Mucosa of rectum (tissue), 2 donors: ENCODE results near the gene CEACAM1.
"Not testable (repeated sequence)": the region's sequence is repeated elsewhere in the genome, so short reads cannot be mapped to it uniquely, and the experiment has no call there.

Source experiments
- H3K27ac ChIP-seq, 2 donors: one replicate each; pipeline ENCODE4 v1.7.0; 2013; ENCODE audit warnings: inconsistent platforms in 2 of 2, low read depth in 2 of 2, low read length in 2 of 2
- H3K27me3 ChIP-seq, 2 donors: one replicate each; pipeline ENCODE4 v1.7.0; 2013; ENCODE audit warnings: low read length in 2 of 2; ENCODE audit not compliant: control insufficient read depth in 2 of 2, insufficient read depth in 2 of 2
- H3K36me3 ChIP-seq, 2 donors: one replicate each; pipeline ENCODE4 v1.7.0; 2013; ENCODE audit warnings: low read length in 2 of 2; ENCODE audit not compliant: control insufficient read depth in 2 of 2, insufficient read depth in 2 of 2
- H3K4me1 ChIP-seq, 2 donors: one replicate each; pipeline ENCODE4 v1.7.0; 2013; ENCODE audit warnings: low read length in 2 of 2, mild to moderate bottlenecking in 1 of 2; ENCODE audit not compliant: control insufficient read depth in 2 of 2, insufficient read depth in 2 of 2
- H3K4me3 ChIP-seq, 2 donors: one replicate each; pipeline ENCODE4 v1.7.0; 2013; ENCODE audit warnings: low read length in 2 of 2
- H3K9ac ChIP-seq, 2 donors: one replicate each; pipeline ENCODE4 v1.7.0; 2013; ENCODE audit warnings: low read length in 2 of 2, low read depth in 1 of 2, mild to moderate bottlenecking in 1 of 2
- H3K9me3 ChIP-seq, 2 donors: one replicate each; pipeline ENCODE4 v1.7.0; 2013; ENCODE audit warnings: low read length in 2 of 2; ENCODE audit not compliant: control insufficient read depth in 2 of 2
- donor health status: healthy.
- donor health status: Normal muscosa, but diverticular disease.

Gene CEACAM1

DNA sequence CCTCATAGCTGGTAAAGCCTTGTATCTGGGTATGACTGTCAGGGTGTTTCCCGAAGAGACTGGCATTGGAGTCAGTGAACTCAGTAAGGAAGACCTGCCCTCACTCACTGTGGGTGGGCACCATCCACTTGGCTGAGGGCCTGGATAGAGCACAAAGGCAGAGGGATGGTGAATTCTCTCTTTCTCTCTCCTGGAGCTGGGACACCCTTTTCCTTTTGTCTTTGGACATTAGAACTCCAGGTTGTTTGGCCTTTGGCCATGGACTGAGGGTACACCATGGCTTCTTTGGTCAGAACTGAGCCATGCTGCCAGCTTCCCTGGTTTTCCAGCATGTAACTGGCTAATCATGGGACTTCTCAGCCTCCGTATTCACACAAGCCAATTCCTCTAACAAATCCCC lies 4.6 kb upstream of the CEACAM1 start:
- Histone ChIP-seq H3K4me3 (no peak overlapping the region), H3K9me3 (no peaks in the 10 kb centered on the region), H3K36me3 (no peaks in the 10 kb centered on the region), H3K9ac (no peak overlapping the region), H3K27ac (no peak overlapping the region), H3K4me1 (peaks cover 13% of the 10 kb centered on the region in 2 donors), H3K27me3 (no peaks in the 10 kb centered on the region)

DNA sequence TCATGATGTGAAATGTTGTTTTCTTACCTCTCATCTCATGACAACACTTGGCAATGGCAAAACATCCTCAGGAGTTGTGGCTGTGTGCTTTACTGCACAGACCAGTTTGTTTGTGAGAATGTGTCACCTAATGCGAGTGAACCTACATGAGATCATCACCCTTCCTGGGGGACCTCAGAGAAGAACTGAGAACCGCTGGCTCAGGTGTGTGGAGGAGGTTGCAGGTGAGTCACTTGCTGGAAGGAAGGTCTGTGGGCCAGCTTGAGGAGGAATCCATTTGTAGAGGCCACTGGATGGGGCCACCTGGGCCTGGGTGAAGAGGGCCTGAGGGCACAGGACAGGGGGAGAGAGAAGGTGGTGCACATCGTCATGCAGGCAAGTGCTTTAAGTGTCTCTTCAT lies 3.0 kb upstream of the CEACAM1 start:
- H3K4me1 ChIP-seq: peaks cover 13% of the 10 kb centered on the region in 2 donors
- no peak overlapping the region for H3K4me3 ChIP-seq
- H3K27me3 ChIP-seq: no peaks in the 10 kb centered on the region
- peaks cover 0 to 4% of the 10 kb centered on the region in 2 donors for H3K36me3 ChIP-seq
- no peak overlapping the region for H3K27ac ChIP-seq
- no peak overlapping the region for H3K9ac ChIP-seq
- no peaks in the 10 kb centered on the region for H3K9me3 ChIP-seq

- H3K4me3 ChIP-seq: peak overlapping the region; percentile 66 to 74
- H3K9ac ChIP-seq: peak overlapping the region; percentile 68 to 88
- peak overlapping the region; percentile 88 to 91 for H3K27ac ChIP-seq
- H3K4me1 ChIP-seq: peaks cover 13% of the 10 kb centered on the region in 2 donors
- no peaks in the 10 kb centered on the region for H3K27me3 ChIP-seq
- peaks cover 0 to 7% of the 10 kb centered on the region in 2 donors for H3K36me3 ChIP-seq
- no peaks in the 10 kb centered on the region for H3K9me3 ChIP-seq
Measured at GRCh38 chr19:42529248-42529764, 1.0 kb upstream of the CEACAM1 start.

DNA sequence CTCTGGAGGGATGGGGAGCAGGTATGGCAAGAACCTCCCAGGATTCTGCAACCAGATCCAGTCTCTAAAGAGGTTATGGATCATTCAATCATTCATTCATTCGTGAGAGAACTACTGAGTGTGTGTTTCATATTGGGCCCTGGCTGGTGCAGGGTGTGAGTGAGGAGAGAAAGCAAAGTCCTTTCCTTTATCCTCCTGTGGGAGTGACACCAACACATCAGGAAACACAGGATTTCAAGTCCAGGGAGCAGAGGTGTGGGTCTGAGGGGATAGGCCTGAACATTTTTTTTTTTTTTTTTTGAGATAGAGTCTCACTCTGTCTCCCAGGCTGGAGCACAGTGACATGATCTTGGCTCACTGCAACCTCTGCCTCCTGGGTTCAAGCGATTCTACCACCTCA lies 3.3 kb downstream of the CEACAM1 start:
- no peak overlapping the region for H3K27ac ChIP-seq
- peaks cover 13 to 17% of the 10 kb centered on the region in 2 donors for H3K4me1 ChIP-seq
- H3K9me3 ChIP-seq: no peaks in the 10 kb centered on the region
- peak overlapping the region; percentile 28 to 33 for H3K4me3 ChIP-seq
- peaks cover 11 to 14% of the 10 kb centered on the region in 2 donors for H3K36me3 ChIP-seq
- no peaks in the 10 kb centered on the region for H3K27me3 ChIP-seq
- H3K9ac ChIP-seq: no peak overlapping the region

DNA sequence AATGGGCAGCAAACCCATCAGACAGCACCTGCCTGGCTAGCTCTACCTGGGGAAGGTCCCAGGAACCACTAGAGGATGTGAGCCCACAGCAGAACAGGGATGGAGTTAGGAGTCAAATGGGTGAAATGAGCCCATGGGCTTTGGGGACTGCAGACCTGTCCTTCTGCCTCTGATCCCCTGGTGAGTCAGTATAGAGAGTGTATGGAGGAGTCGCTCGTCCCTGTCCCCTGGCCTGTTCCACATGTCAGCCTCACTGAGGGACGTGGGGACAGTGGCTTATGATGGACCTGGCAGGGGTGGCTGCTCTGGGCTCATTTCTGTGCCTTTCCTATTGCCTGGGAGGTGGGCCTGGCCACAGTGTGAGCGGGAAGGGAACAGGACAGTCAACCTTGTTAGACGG lies 4.0 kb downstream of the CEACAM1 start:
- H3K9ac ChIP-seq: no peak overlapping the region
- peaks cover 13 to 17% of the 10 kb centered on the region in 2 donors for H3K4me1 ChIP-seq
- H3K27ac ChIP-seq: peak overlapping the region in 1 of 2 donors; percentile 13
- H3K36me3 ChIP-seq: peaks cover 12 to 15% of the 10 kb centered on the region in 2 donors
- H3K27me3 ChIP-seq: no peaks in the 10 kb centered on the region
- peak overlapping the region; percentile 28 to 33 for H3K4me3 ChIP-seq
- no peaks in the 10 kb centered on the region for H3K9me3 ChIP-seq

GRCh38 chr19:42522262-42522661 lies 6.0 kb downstream of the CEACAM1 start:
- not testable (repeated sequence) for H3K9ac ChIP-seq, H3K4me1 ChIP-seq, H3K27me3 ChIP-seq, H3K27ac ChIP-seq, H3K9me3 ChIP-seq, H3K4me3 ChIP-seq
- H3K36me3 ChIP-seq: peaks cover 18 to 19% of the 10 kb centered on the region in 2 donors

DNA sequence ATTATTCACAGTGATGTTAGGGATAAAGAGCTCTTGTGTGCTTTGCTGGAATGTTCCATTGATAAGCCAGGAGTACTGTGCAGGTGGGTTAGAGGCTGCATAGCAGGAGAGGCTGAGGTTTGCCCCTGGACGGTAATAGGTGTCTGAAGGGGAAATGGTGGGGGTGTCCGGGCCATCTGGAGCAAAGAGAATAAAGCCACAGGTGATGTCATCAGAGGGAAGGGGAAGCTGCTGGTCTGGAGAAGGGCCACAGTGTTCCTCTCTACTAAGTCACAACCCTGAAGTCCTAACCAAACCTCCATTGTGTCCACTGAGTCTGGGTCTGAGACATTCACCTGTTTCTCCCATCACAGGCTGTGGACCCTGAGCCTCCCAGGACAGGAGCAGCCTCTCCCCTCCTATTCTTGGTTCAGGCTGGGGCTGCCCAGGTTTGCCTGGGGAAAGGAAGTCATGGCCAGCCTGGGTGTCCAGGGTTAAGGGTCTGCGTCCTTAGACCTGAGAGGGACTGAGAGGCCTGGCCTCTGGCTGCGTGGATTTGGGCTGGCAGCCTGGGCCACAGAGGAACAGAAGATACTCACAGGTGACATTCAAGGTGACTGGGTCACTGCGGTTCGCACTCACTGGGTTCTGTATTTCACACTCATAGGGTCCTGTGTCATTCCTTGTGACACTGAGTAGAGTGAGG lies 6.8 kb downstream of the CEACAM1 start:
- Histone ChIP-seq H3K36me3 (peaks cover 16 to 19% of the 10 kb centered on the region in 2 donors), H3K9ac (no peak overlapping the region), H3K27ac (no peak overlapping the region), H3K9me3 (no peaks in the 10 kb centered on the region), H3K27me3 (no peaks in the 10 kb centered on the region), H3K4me1 (peaks cover 0 to 4% of the 10 kb centered on the region in 2 donors), H3K4me3 (no peak overlapping the region)

DNA sequence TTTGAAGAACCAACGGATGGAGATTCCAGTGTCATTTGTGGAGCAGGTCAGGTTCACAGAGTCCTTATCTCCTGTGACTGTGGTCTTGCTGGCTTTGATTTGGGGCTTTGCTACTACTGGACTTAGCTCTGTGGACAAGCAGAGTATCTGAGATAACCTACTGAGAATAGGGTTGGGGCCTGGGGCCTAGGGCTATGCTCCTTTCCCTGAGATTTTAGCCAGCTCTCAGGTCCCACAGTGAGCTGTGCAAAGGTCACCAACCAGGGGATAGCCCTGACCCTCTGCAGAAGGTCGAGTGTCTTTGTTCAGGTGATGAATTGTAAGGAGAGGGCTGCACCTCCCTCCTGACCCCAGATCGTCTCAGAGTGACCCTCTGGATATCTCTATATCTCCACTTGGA lies 9.2 kb downstream of the CEACAM1 start:
- no peak overlapping the region for H3K4me3 ChIP-seq
- H3K9ac ChIP-seq: no peak overlapping the region
- H3K27ac ChIP-seq: no peak overlapping the region
- H3K4me1 ChIP-seq: peaks cover 0 to 4% of the 10 kb centered on the region in 2 donors
- H3K27me3 ChIP-seq: no peaks in the 10 kb centered on the region
- H3K9me3 ChIP-seq: no peaks in the 10 kb centered on the region
- H3K36me3 ChIP-seq: peaks cover 11 to 21% of the 10 kb centered on the region in 2 donors

- Histone ChIP-seq H3K27me3 (no peaks in the 10 kb centered on the region), H3K36me3 (peaks cover 17 to 21% of the 10 kb centered on the region in 2 donors), H3K9me3 (no peaks in the 10 kb centered on the region), H3K9ac (no peak overlapping the region), H3K4me1 (no peaks in the 10 kb centered on the region), H3K4me3 (no peak overlapping the region), H3K27ac (no peak overlapping the region)
Measured at GRCh38 chr19:42516771-42517170, 11.5 kb downstream of the CEACAM1 start.

GRCh38 chr19:42515241-42515832 lies 12.9 kb downstream of the CEACAM1 start:
- H3K27me3 ChIP-seq: no peaks in the 10 kb centered on the region
- no peak overlapping the region for H3K4me3 ChIP-seq
- no peaks in the 10 kb centered on the region for H3K4me1 ChIP-seq
- H3K9ac ChIP-seq: no peak overlapping the region
- no peak overlapping the region for H3K27ac ChIP-seq
- peaks cover 18% of the 10 kb centered on the region in 2 donors for H3K36me3 ChIP-seq
- H3K9me3 ChIP-seq: no peaks in the 10 kb centered on the region
